ENCODE results near the gene CADM2. TPM values are rescaled to one million over a fixed set of nuclear protein-coding genes. Genes with fewer than 3 reads are reported as not detected.

CADM2 gene
- total RNA-seq, 1 donor from 2014 or later = not detected

DNA sequence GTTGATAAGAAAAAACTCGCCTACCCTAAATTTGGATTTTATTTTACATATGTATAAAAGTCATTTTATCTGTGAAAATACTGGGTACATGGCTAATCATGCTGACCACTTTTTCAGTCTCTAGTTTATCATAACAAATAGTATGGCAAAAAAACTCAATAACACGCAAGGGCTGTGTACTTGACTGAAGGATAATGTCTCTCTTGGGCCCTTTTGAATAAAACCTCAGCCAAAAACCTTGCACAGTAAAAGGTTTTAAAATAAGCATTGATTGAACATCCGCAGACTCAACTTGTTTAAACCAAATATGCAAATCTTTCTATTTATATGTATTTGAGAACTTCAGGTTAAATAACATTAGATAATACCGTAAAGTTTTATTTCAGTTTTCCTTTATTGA is 285.3 kb downstream of the CADM2 start:
- no peak overlapping the region for H3K4me3 Mint-ChIP-seq
- H3K9me3 Mint-ChIP-seq = no peaks in the 10 kb centered on the region
- intact Hi-C loops (cut with micrococcal nuclease) = no loop called here
- DNase-seq = no peak
- H3K36me3 Mint-ChIP-seq (ENCODE audit: low read depth) = no peaks in the 10 kb centered on the region
- H3K27me3 Mint-ChIP-seq = no peaks in the 10 kb centered on the region
- no peaks in the 10 kb centered on the region for H3K4me1 Mint-ChIP-seq
- no peak overlapping the region for H3K27ac Mint-ChIP-seq

DNA sequence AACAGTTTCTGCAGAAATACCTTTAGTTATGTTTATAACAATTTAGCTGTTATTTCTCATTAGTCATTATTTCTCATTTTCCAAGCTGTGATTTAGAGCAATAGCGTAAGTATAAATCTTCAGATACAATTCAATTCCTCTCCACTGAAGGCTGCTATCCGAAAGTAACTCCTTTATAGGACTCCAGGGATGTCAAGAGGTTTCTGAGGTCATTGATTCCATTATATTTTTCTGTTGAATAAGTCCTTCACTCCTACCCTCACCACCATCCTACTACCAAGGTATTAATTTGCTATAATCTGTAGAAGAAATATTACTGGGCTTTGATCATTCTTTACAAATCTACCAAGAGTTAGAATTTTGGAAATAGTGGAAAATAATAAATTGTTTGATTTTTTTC is 285.7 kb downstream of the CADM2 start:
- DNase-seq = no peak
- H3K27me3 Mint-ChIP-seq = no peaks in the 10 kb centered on the region
- H3K4me1 Mint-ChIP-seq = no peaks in the 10 kb centered on the region
- H3K4me3 Mint-ChIP-seq = no peak overlapping the region
- H3K36me3 Mint-ChIP-seq (ENCODE audit: low read depth) = no peaks in the 10 kb centered on the region
- H3K27ac Mint-ChIP-seq = no peak overlapping the region
- intact Hi-C loops (cut with micrococcal nuclease) = no loop called here
- H3K9me3 Mint-ChIP-seq = no peaks in the 10 kb centered on the region

DNA sequence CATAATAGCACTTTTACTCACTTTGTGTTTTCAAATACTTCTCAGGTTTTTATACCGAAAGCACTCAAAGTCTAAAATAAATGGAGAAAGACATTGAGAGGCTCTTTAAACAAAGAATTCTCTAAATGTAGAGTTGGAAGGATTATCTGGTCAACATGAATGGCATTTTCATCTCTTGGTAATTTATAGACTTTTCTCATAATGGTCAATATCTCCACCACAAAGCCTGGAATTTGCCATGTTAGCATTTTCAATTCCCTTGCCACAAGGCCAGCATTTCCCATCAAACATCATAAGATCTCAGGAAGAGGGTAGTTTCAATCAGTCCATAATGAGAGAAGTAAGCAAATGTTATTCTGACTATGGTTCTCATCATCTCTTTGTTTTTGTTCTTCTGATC is 293.0 kb downstream of the CADM2 start:
- no peak overlapping the region for H3K27ac Mint-ChIP-seq
- no peaks in the 10 kb centered on the region for H3K27me3 Mint-ChIP-seq
- no peaks in the 10 kb centered on the region for H3K9me3 Mint-ChIP-seq
- H3K4me3 Mint-ChIP-seq = no peak overlapping the region
- no peak for DNase-seq
- no peaks in the 10 kb centered on the region for H3K4me1 Mint-ChIP-seq
- H3K36me3 Mint-ChIP-seq (ENCODE audit: low read depth) = no peaks in the 10 kb centered on the region
- intact Hi-C loops (cut with micrococcal nuclease) = no loop called here

GRCh38 chr3:85252686-85253085 is 293.9 kb downstream of the CADM2 start:
- H3K27me3 Mint-ChIP-seq = no peaks in the 10 kb centered on the region
- H3K4me1 Mint-ChIP-seq = no peaks in the 10 kb centered on the region
- H3K4me3 Mint-ChIP-seq = no peak overlapping the region
- intact Hi-C loops (cut with micrococcal nuclease) = no loop called here
- no peak overlapping the region for H3K27ac Mint-ChIP-seq
- no peak for DNase-seq
- no peaks in the 10 kb centered on the region for H3K36me3 Mint-ChIP-seq (ENCODE audit: low read depth)
- H3K9me3 Mint-ChIP-seq = no peaks in the 10 kb centered on the region

DNA sequence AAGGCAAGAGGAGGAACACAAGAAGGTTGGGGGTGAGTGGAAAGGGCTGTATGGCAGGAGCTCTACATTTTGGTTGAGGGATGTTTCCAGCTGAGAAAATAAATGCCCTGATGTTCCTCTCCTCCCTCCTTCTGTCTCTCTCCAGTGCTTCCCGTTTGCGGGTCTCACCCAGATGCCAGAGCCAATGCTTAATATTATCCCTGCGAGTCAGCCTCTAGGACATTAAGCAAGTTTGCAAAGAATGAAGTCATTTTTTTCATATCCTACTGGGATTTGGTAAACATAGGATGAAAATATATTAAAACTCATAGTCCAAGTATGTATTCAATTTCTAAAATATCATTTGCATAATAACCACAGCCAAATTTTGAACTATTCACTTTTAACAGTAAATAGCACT is 295.9 kb downstream of the CADM2 start:
- DNase-seq = no peak
- no peaks in the 10 kb centered on the region for H3K36me3 Mint-ChIP-seq (ENCODE audit: low read depth)
- H3K27me3 Mint-ChIP-seq = no peaks in the 10 kb centered on the region
- H3K27ac Mint-ChIP-seq = no peak overlapping the region
- no peak overlapping the region for H3K4me3 Mint-ChIP-seq
- no peaks in the 10 kb centered on the region for H3K4me1 Mint-ChIP-seq
- H3K9me3 Mint-ChIP-seq = no peaks in the 10 kb centered on the region
- intact Hi-C loops (cut with micrococcal nuclease) = no loop called here

DNA sequence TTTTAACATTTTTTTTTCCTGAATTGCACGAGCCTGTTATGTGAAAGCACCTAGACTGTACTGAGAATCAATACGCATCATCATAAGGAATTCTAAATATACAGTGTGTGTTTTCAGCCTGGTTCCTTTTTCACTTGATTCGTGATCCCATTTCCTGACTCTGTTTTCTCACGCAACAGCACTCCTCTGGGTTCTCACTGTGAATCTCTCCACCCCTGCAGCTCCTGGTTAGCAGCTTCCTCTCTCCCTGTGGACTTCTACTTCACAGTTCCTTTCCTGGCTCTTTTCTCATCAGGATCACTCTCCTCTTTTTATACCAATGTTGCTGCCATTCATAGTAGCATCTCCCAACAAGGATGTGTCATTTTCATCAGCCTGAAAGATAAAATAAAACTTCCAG is 297.2 kb downstream of the CADM2 start:
- no peak for DNase-seq
- intact Hi-C loops (cut with micrococcal nuclease) = no loop called here
- no peak overlapping the region for H3K4me3 Mint-ChIP-seq
- no peaks in the 10 kb centered on the region for H3K9me3 Mint-ChIP-seq
- no peaks in the 10 kb centered on the region for H3K36me3 Mint-ChIP-seq (ENCODE audit: low read depth)
- H3K4me1 Mint-ChIP-seq = no peaks in the 10 kb centered on the region
- H3K27ac Mint-ChIP-seq = no peak overlapping the region
- H3K27me3 Mint-ChIP-seq = no peaks in the 10 kb centered on the region

GRCh38 chr3:85258326-85258725 is 299.5 kb downstream of the CADM2 start:
- no peaks in the 10 kb centered on the region for H3K27me3 Mint-ChIP-seq
- H3K4me3 Mint-ChIP-seq = no peak overlapping the region
- H3K27ac Mint-ChIP-seq = no peak overlapping the region
- no peaks in the 10 kb centered on the region for H3K9me3 Mint-ChIP-seq
- intact Hi-C loops (cut with micrococcal nuclease) = no loop called here
- DNase-seq = no peak
- H3K36me3 Mint-ChIP-seq (ENCODE audit: low read depth) = no peaks in the 10 kb centered on the region
- H3K4me1 Mint-ChIP-seq = no peaks in the 10 kb centered on the region

DNA sequence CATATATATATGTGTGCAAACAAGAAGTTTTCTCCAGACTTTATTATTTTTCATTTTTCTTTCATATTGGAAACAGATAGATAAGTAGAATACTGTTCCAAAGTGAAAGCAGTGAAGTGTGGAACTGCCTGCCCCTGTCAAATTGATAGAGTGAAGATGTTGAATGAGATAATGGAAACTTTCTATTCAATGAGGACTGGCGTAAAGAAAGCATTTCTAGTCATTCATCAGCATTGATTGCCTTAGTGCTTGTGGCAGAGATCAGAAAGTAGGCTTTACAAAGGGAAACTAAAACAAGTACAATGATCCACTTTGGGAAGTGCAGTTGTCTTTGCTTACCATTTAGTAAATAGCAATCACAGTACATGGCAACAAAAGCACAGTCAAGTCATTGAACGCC is 300.0 kb downstream of the CADM2 start:
- H3K27me3 Mint-ChIP-seq = no peaks in the 10 kb centered on the region
- no peaks in the 10 kb centered on the region for H3K36me3 Mint-ChIP-seq (ENCODE audit: low read depth)
- H3K4me3 Mint-ChIP-seq = no peak overlapping the region
- no peak for DNase-seq
- H3K4me1 Mint-ChIP-seq = no peaks in the 10 kb centered on the region
- H3K27ac Mint-ChIP-seq = no peak overlapping the region
- intact Hi-C loops (cut with micrococcal nuclease) = no loop called here
- no peaks in the 10 kb centered on the region for H3K9me3 Mint-ChIP-seq

- Mint-ChIP-seq H3K36me3 (ENCODE audit: low read depth) (no peaks in the 10 kb centered on the region), H3K27ac (no peak overlapping the region), H3K27me3 (no peaks in the 10 kb centered on the region), H3K4me1 (no peaks in the 10 kb centered on the region), H3K9me3 (no peaks in the 10 kb centered on the region), H3K4me3 (no peak overlapping the region)
- intact Hi-C loops (cut with micrococcal nuclease) = no loop called here
- DNase-seq = no peak
Observed at GRCh38 chr3:85259748-85260147, 301.0 kb downstream of the CADM2 start.

GRCh38 chr3:85264381-85264780 is 305.6 kb downstream of the CADM2 start:
- H3K4me3 Mint-ChIP-seq = no peak overlapping the region
- H3K9me3 Mint-ChIP-seq = no peaks in the 10 kb centered on the region
- intact Hi-C loops (cut with micrococcal nuclease) = no loop called here
- H3K27me3 Mint-ChIP-seq = no peaks in the 10 kb centered on the region
- no peak overlapping the region for H3K27ac Mint-ChIP-seq
- H3K4me1 Mint-ChIP-seq = no peaks in the 10 kb centered on the region
- DNase-seq = no peak
- H3K36me3 Mint-ChIP-seq (ENCODE audit: low read depth) = no peaks in the 10 kb centered on the region

DNA sequence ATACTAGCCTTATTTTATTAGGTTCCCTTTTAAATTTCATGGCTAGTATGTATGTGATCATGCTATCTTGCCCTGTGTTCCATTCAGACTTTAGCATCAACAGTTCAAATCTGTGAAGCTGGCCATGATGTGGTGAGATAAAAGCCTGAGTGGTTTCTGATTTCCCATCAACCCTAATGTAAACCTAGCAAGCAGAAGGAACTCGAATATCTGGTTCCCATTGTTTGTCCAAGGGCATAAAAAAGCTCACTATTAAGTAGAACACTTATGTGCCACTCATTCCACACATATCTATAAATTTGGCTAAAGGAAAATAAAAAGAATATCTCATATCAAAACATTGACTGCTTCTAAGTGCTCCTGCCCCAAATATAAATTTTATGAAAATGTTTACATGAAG is 311.7 kb downstream of the CADM2 start:
- Mint-ChIP-seq H3K4me3 (no peak overlapping the region), H3K36me3 (ENCODE audit: low read depth) (no peaks in the 10 kb centered on the region), H3K4me1 (no peaks in the 10 kb centered on the region), H3K27ac (no peak overlapping the region), H3K9me3 (no peaks in the 10 kb centered on the region), H3K27me3 (no peaks in the 10 kb centered on the region)
- no peak for DNase-seq
- intact Hi-C loops (cut with micrococcal nuclease) = no loop called here

DNA sequence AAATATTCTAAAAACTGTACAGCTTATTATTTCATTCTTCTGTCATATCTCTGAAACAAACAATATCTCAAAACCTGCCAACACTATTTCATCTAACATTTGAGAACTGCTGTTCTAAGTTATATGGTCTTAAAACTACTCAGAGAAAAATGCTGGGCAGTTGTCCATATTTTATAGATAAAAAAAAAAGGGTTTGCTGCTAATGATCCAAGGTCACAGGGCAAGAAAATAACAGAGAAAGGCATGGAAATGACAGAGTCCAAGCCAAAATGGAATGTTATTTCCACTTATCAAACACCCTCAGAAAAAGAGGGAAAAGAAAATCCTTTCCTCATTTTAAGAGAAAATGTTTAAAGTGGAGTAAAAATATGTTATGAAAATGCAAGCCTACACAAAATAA is 313.1 kb downstream of the CADM2 start:
- H3K9me3 Mint-ChIP-seq = no peaks in the 10 kb centered on the region

DNA sequence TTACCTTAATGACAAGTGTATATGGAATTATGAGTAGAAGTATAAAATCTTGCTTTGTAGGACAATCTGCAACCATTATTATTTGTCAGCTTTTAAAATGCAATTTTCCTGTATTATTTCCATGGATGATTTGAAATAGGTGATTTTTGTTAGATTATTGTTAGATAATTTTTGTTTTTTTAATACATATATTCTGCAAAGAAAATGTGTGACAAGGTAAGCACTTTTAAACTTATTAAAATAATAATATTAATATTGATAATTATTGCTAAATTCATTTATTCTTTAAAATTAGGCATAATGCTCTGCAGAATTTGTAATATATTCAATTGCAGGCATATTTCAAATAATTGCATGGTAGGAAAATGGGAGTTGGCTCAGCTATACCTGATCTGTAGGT is 329.5 kb downstream of the CADM2 start:
- Mint-ChIP-seq H3K9me3 (no peaks in the 10 kb centered on the region), H3K4me1 (no peaks in the 10 kb centered on the region), H3K27me3 (no peaks in the 10 kb centered on the region), H3K27ac (no peak overlapping the region), H3K4me3 (no peak overlapping the region), H3K36me3 (ENCODE audit: low read depth) (no peaks in the 10 kb centered on the region)
- intact Hi-C loops (cut with micrococcal nuclease) = no loop called here
- no peak for DNase-seq

More for the DNA sequence above, 313.1 kb downstream of the CADM2 start:
- intact Hi-C loops (cut with micrococcal nuclease) = no loop called here
- no peaks in the 10 kb centered on the region for H3K27me3 Mint-ChIP-seq
- H3K4me3 Mint-ChIP-seq = no peak overlapping the region
- no peak for DNase-seq
- H3K27ac Mint-ChIP-seq = no peak overlapping the region
- no peaks in the 10 kb centered on the region for H3K36me3 Mint-ChIP-seq (ENCODE audit: low read depth)
- H3K4me1 Mint-ChIP-seq = no peaks in the 10 kb centered on the region

DNA sequence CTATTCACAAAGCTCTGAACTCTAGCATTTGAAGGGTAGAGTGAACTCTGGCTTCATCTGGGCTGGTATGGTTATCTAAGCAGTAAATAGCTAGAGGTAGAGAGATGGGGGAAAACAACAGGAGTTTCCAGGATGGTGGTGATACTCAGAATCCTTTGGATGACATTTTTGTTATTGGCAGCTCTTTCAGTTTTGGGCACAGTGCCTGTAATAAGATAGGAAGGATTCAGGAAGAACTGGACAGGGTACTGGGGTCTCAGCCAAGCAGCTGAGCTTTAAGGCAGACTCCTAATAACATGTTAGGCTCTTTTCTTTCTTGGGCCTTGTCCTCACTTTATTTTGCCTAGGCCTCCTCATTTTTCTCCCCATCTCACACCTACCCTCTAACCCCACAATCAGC is 338.5 kb downstream of the CADM2 start:
- no peak overlapping the region for H3K27ac Mint-ChIP-seq
- H3K27me3 Mint-ChIP-seq = no peaks in the 10 kb centered on the region
- H3K9me3 Mint-ChIP-seq = no peaks in the 10 kb centered on the region
- no peaks in the 10 kb centered on the region for H3K36me3 Mint-ChIP-seq (ENCODE audit: low read depth)
- no peak for DNase-seq
- H3K4me1 Mint-ChIP-seq = no peaks in the 10 kb centered on the region
- no peak overlapping the region for H3K4me3 Mint-ChIP-seq
- intact Hi-C loops (cut with micrococcal nuclease) = no loop called here

DNA sequence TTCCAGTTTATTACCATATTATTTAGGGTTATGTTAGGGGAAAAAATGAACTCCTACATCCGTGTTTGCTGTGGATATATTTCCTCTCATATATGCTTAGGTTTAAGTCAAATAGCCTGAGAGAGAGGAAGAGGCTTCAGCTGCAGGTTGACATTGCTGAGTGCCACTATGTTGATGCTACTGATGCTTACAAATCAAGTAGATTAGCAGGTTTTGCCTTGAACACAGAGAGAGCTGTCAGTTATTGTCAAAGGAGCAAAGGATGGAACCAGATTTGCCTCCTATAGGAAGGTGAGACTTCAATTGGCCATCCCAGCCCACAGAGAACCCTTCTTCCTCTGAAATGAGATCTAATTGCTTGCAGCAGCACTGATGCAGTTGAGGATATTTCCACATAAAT is 339.2 kb downstream of the CADM2 start:
- H3K4me1 Mint-ChIP-seq = no peaks in the 10 kb centered on the region
- no peaks in the 10 kb centered on the region for H3K36me3 Mint-ChIP-seq (ENCODE audit: low read depth)
- H3K4me3 Mint-ChIP-seq = no peak overlapping the region
- H3K9me3 Mint-ChIP-seq = no peaks in the 10 kb centered on the region
- intact Hi-C loops (cut with micrococcal nuclease) = no loop called here
- DNase-seq = no peak
- H3K27me3 Mint-ChIP-seq = no peaks in the 10 kb centered on the region
- H3K27ac Mint-ChIP-seq = no peak overlapping the region

DNA sequence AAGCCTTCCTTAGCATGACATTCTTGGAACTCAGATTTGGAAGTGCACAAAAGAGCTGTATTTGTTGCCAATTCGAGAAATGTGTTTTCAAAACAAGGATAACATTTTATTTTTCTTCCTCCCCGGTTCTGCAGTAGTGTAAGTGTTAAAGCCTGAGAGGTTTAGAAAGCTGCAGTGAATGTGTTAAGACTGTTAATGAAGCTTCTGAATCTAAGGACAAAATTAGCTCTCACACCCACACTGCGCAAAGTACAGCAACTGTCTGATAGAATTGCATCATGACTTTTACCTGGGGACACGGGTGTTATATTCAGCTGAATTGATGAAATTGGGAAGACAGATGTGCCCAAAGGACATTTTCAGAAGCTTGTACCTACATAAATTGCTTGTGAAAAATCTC is 344.4 kb downstream of the CADM2 start:
- Mint-ChIP-seq H3K9me3 (no peaks in the 10 kb centered on the region), H3K27me3 (no peaks in the 10 kb centered on the region), H3K36me3 (ENCODE audit: low read depth) (no peaks in the 10 kb centered on the region), H3K4me3 (no peak overlapping the region), H3K27ac (no peak overlapping the region), H3K4me1 (no peaks in the 10 kb centered on the region)
- DNase-seq = no peak
- intact Hi-C loops (cut with micrococcal nuclease) = no loop called here
